Measurements from ENCODE around the gene TMEM258.

GRCh38 chr11:61793829-61794204 is 1.4 kb upstream of the TMEM258 start:
- no peak for TF ChIP-seq CTCF (conservative IDR thresholded peaks at IDR 0.05 in 1 of 2, IDR thresholded peaks at IDR 0.05 in 1 of 2; ENCODE audit: extremely low read depth in 1 of 2, insufficient read depth in 1 of 2, low read depth in 1 of 2, low read length in 2 of 2)
- TF ChIP-seq EZH2 (IDR thresholded peaks at IDR 0.05; ENCODE audit: borderline replicate concordance, low read length) = no peak
